GM23338 (cell line): ENCODE data around the gene KYAT1. TPM values are rescaled to one million over a fixed set of nuclear protein-coding genes. Genes with fewer than 3 reads are reported as not detected.

Source experiments
- ATAC-seq: fragments of 200-7000 bp; cut with Tn5 transposase; 3 replicates; pipeline ENCODE4 v1.9.1; 2020
- DNase-seq: peaks from one replicate; pipeline ENCODE4 v3.0.0-alpha.2; 2015; ENCODE audit warnings: low spot score
- H2AFZ ChIP-seq: fragments of 200-600 bp; sonication (generic); 2 replicates; pipeline ENCODE4 v1.8.0; 2016; ENCODE audit warnings: antibody characterized with exemption, mild to moderate bottlenecking, moderate library complexity
- H3F3A ChIP-seq: fragments of 200-600 bp; sonication (generic); replicated peaks from 2 replicates; pipeline ENCODE4 v1.8.0; 2017; ENCODE audit warnings: antibody characterized with exemption, mixed run types, low read depth
- H3K27ac ChIP-seq: fragments of 200-600 bp; sonication (generic); 2 replicates; pipeline ENCODE4 v1.6.1; 2016; ENCODE audit warnings: low read depth
- H3K27me3 ChIP-seq: fragments of 200-600 bp; sonication (generic); 2 replicates; pipeline ENCODE4 v1.8.0; 2016; ENCODE audit warnings: mild to moderate bottlenecking, mixed run types, moderate library complexity; ENCODE audit not compliant: insufficient read depth
- H3K36me3 ChIP-seq: fragments of 200-600 bp; sonication (generic); 2 replicates; pipeline ENCODE4 v1.8.0; 2016; ENCODE audit warnings: mild to moderate bottlenecking; ENCODE audit not compliant: insufficient read depth
- H3K4me1 ChIP-seq: fragments of 200-600 bp; sonication (generic); 2 replicates; pipeline ENCODE4 v1.8.0; 2016; ENCODE audit warnings: mild to moderate bottlenecking, moderate library complexity; ENCODE audit not compliant: insufficient read depth
- H3K4me2 ChIP-seq: fragments of 200-600 bp; sonication (generic); 2 replicates; pipeline ENCODE4 v1.7.1; 2017; ENCODE audit warnings: mixed run types
- H3K4me3 ChIP-seq: fragments of 200-600 bp; sonication (generic); 2 replicates; pipeline ENCODE4 v1.6.1; 2016; ENCODE audit warnings: mixed run types
- H3K79me2 ChIP-seq: fragments of 200-600 bp; sonication (generic); replicated peaks from 2 replicates; pipeline ENCODE4 v1.8.0; 2017; ENCODE audit warnings: mild to moderate bottlenecking; ENCODE audit not compliant: insufficient read depth
- H3K9me2 ChIP-seq: fragments of 200-600 bp; sonication (generic); 2 replicates; pipeline ENCODE4 v1.8.0; 2017; ENCODE audit not compliant: insufficient read depth
- H4K20me1 ChIP-seq: fragments of 200-600 bp; sonication (generic); replicated peaks from 2 replicates; pipeline ENCODE4 v1.8.0; 2017; ENCODE audit warnings: mild to moderate bottlenecking; ENCODE audit not compliant: insufficient read depth
- H3K27ac Mint-ChIP-seq: 2 replicates; pipeline ENCODE4 v1.8.0; 2020; ENCODE audit warnings: inconsistent platforms, mild to moderate bottlenecking, moderate library complexity, mixed read lengths
- H3K27me3 Mint-ChIP-seq: 3 replicates; pipeline ENCODE4 v1.8.0; 2022; ENCODE audit warnings: low read depth, mild to moderate bottlenecking, moderate library complexity, mixed read lengths, inconsistent platforms; ENCODE audit not compliant: insufficient read depth, poor library complexity
- H3K36me3 Mint-ChIP-seq: 3 replicates; pipeline ENCODE4 v1.8.0; 2021; ENCODE audit warnings: low read depth, mild to moderate bottlenecking, inconsistent platforms, moderate library complexity, mixed read lengths
- H3K4me1 Mint-ChIP-seq: 3 replicates; pipeline ENCODE4 v1.8.0; 2020; ENCODE audit warnings: mild to moderate bottlenecking, inconsistent platforms, mixed read lengths
- H3K4me3 Mint-ChIP-seq: 3 replicates; pipeline ENCODE4 v1.8.0; 2021; ENCODE audit warnings: moderate library complexity, mild to moderate bottlenecking, inconsistent platforms, mixed read lengths
- H3K9me3 Mint-ChIP-seq: 3 replicates; pipeline ENCODE4 v1.8.0; 2020; ENCODE audit warnings: moderate library complexity, mild to moderate bottlenecking, inconsistent platforms, mixed read lengths
- CREB1 ChIP-seq: fragments of 250-450 bp; sonication (Bioruptor Pico); IDR thresholded peaks from 2 replicates; pipeline ENCODE4 v1.5.0; 2020; ENCODE audit warnings: low read depth, mild to moderate bottlenecking, moderate library complexity
- EZH2 ChIP-seq: fragments of 200-600 bp; sonication (generic); IDR thresholded peaks from one replicate; pipeline ENCODE4 v1.8.0; 2017; ENCODE audit warnings: antibody characterized with exemption, mild to moderate bottlenecking, low read depth; ENCODE audit not compliant: unreplicated experiment
- EZH2phosphoT487 ChIP-seq: fragments of 200-600 bp; sonication (generic); IDR thresholded peaks from one replicate; pipeline ENCODE4 v1.8.1; 2018; ENCODE audit warnings: antibody characterized with exemption; ENCODE audit not compliant: unreplicated experiment
- JUNB ChIP-seq: IDR thresholded peaks from one replicate; pipeline ENCODE4 v1.6.1; 2016; ENCODE audit warnings: antibody characterized with exemption; ENCODE audit not compliant: unreplicated experiment
- NANOG ChIP-seq: IDR thresholded peaks from 2 replicates; pipeline ENCODE4 v1.6.1; 2016; ENCODE audit warnings: antibody characterized with exemption, borderline replicate concordance
- POLR2AphosphoS5 ChIP-seq: IDR thresholded peaks from 2 replicates; pipeline ENCODE4 v1.6.1; 2016; ENCODE audit warnings: antibody characterized with exemption, low read depth
- REST ChIP-seq: IDR thresholded peaks from one replicate; pipeline ENCODE4 v1.6.1; 2018; ENCODE audit warnings: antibody characterized with exemption; ENCODE audit not compliant: unreplicated experiment
- STAT1 ChIP-seq: IDR thresholded peaks from one replicate; pipeline ENCODE4 v1.6.1; 2016; ENCODE audit warnings: antibody characterized with exemption; ENCODE audit not compliant: unreplicated experiment
- ZNF114 ChIP-seq: fragments of 250-450 bp; sonication (Bioruptor Pico); IDR thresholded peaks from 2 replicates; pipeline ENCODE4 v1.5.0; 2020; ENCODE audit warnings: mild to moderate bottlenecking, moderate library complexity
- ZNF331 ChIP-seq: fragments of 250-450 bp; sonication (Bioruptor Pico); IDR thresholded peaks from 2 replicates; pipeline ENCODE4 v1.5.0; 2020; ENCODE audit warnings: low read depth, mild to moderate bottlenecking, moderate library complexity
- polyA plus RNA-seq: library from polyadenylated mRNA; unstranded; fragments of >200 nt; fragmentation: Nextera tagmentation; extraction: Ambion mirVana; gene quantifications from 2 replicates; pipeline ENCODE4 v1.2.1, GENCODE V29; 2016
- total RNA-seq: library from RNA; depleted of rRNA; stranded (reverse); fragments of >200 nt; shearing (Covaris generic); gene quantifications from 2 replicates; pipeline ENCODE4 v1.2.3, GENCODE V29; 2014
- TF ChIP-seq, protein P1 (sequence below): fragments of 250-450 bp; sonication (Bioruptor Pico); IDR thresholded peaks from 2 replicates; pipeline ENCODE4 v1.5.0; 2020; ENCODE audit warnings: mild to moderate bottlenecking, moderate library complexity
- TF ChIP-seq, protein P2 (sequence below): IDR thresholded peaks from 2 replicates; pipeline ENCODE4 v1.6.1; 2016; ENCODE audit warnings: antibody characterized with exemption

KYAT1 gene
- total and polyA plus RNA-seq, 2 experiments from 2014 or later = 26.1 to 34.0 TPM

DNA sequence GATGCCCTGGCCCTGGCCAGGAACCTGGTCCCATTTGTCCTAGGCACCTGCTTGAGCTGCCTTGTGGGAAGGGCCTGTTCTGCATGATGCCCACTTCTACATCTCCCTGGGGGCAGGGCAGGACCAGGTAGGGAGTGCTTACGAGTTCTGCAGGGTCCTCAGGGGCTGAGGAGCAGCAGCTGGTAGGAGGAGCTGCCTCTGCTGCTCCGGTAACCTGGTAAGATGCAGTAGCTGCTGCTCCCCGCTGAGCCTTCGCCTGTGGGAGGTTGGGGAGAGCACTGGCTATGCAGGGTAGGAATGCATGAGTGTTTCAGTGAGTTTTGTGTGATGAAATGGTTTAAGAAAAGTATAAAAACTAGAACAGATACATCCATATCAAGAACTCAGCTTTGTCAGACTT lies 13.8 kb upstream of the KYAT1 start:
- Mint-ChIP-seq H3K4me1 (peaks cover 44% of the 10 kb centered on the region), H3K36me3 (peaks cover 54% of the 10 kb centered on the region), H3K9me3 (no peaks in the 10 kb centered on the region), H3K4me3 (no peak overlapping the region), H3K27ac (peak overlapping the region; percentile 15; the same call in 1 of the 2 replicates), H3K27me3 (peaks cover 4% of the 10 kb centered on the region)
- peaks cover 36% of the 10 kb centered on the region for H4K20me1 ChIP-seq
- peaks cover 11% of the 10 kb centered on the region; the same call in 1 of the 2 replicates for H3K4me1 ChIP-seq
- no peak overlapping the region for H3K4me3 ChIP-seq
- no peaks in the 10 kb centered on the region for H3K9me2 ChIP-seq
- no peak overlapping the region for H3K4me2 ChIP-seq
- peaks cover 11% of the 10 kb centered on the region for H3K36me3 ChIP-seq
- ATAC-seq (peak; percentile 90), DNase-seq (peak; percentile 54)
- H3K27me3 ChIP-seq = no peaks in the 10 kb centered on the region
- H2AFZ ChIP-seq = no peak overlapping the region
- no peak for TF ChIP-seq NANOG
- H3F3A ChIP-seq = 0 out of 2 replicates have a peak, but pooled peaks cover 3% of the 10 kb centered on the region
- H3K27ac ChIP-seq = no peak overlapping the region; the same call in 1 of the 2 replicates
- H3K79me2 ChIP-seq = peaks cover 70% of the 10 kb centered on the region

DNA sequence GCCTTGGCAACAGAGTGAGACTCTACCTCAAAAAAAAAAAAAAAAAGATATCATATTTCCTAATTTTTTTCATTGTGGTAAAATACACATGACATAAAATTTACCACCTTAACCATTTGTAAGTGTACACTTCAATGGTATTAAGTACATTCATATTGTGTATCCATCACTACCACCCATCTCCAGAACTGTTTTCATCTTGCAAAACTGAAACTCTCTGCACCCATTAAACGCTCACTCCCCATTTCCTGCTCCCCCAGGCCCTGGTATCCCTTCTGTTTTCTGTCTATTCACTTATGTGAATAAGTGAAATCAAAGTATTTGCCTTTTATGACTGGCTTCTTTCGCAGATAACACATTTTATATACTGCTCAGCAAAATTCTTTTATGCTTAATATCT lies 13.0 kb upstream of the KYAT1 start:
- DNase-seq (no peak), ATAC-seq (no peak)
- Histone ChIP-seq H3K9me2 (no peaks in the 10 kb centered on the region), H3K4me3 (no peak overlapping the region), H3F3A (0 out of 2 replicates have a peak, but pooled peaks cover 3% of the 10 kb centered on the region), H3K4me2 (no peak overlapping the region), H3K36me3 (peaks cover 11% of the 10 kb centered on the region), H2AFZ (no peak overlapping the region), H3K79me2 (peaks cover 75% of the 10 kb centered on the region), H3K4me1 (peaks cover 11% of the 10 kb centered on the region; the same call in 1 of the 2 replicates), H3K27ac (peak overlapping the region; percentile 32; the same call in 1 of the 2 replicates), H4K20me1 (peaks cover 32% of the 10 kb centered on the region), H3K27me3 (no peaks in the 10 kb centered on the region)
- Mint-ChIP-seq H3K27ac (no peak overlapping the region), H3K4me1 (peaks cover 50% of the 10 kb centered on the region), H3K36me3 (peaks cover 62% of the 10 kb centered on the region), H3K9me3 (no peaks in the 10 kb centered on the region), H3K27me3 (peaks cover 4% of the 10 kb centered on the region), H3K4me3 (no peak overlapping the region)
- TF ChIP-seq STAT1 (no peak), JUNB (no peak), ZNF114 (CRISPR knock-in tag) (no peak), ZNF331 (CRISPR knock-in tag) (no peak), EZH2phosphoT487 (no peak), POLR2AphosphoS5 (no peak), REST (no peak), CREB1 (CRISPR knock-in tag) (no peak), EZH2 (no peak)
- TF ChIP-seq, protein P1, sequence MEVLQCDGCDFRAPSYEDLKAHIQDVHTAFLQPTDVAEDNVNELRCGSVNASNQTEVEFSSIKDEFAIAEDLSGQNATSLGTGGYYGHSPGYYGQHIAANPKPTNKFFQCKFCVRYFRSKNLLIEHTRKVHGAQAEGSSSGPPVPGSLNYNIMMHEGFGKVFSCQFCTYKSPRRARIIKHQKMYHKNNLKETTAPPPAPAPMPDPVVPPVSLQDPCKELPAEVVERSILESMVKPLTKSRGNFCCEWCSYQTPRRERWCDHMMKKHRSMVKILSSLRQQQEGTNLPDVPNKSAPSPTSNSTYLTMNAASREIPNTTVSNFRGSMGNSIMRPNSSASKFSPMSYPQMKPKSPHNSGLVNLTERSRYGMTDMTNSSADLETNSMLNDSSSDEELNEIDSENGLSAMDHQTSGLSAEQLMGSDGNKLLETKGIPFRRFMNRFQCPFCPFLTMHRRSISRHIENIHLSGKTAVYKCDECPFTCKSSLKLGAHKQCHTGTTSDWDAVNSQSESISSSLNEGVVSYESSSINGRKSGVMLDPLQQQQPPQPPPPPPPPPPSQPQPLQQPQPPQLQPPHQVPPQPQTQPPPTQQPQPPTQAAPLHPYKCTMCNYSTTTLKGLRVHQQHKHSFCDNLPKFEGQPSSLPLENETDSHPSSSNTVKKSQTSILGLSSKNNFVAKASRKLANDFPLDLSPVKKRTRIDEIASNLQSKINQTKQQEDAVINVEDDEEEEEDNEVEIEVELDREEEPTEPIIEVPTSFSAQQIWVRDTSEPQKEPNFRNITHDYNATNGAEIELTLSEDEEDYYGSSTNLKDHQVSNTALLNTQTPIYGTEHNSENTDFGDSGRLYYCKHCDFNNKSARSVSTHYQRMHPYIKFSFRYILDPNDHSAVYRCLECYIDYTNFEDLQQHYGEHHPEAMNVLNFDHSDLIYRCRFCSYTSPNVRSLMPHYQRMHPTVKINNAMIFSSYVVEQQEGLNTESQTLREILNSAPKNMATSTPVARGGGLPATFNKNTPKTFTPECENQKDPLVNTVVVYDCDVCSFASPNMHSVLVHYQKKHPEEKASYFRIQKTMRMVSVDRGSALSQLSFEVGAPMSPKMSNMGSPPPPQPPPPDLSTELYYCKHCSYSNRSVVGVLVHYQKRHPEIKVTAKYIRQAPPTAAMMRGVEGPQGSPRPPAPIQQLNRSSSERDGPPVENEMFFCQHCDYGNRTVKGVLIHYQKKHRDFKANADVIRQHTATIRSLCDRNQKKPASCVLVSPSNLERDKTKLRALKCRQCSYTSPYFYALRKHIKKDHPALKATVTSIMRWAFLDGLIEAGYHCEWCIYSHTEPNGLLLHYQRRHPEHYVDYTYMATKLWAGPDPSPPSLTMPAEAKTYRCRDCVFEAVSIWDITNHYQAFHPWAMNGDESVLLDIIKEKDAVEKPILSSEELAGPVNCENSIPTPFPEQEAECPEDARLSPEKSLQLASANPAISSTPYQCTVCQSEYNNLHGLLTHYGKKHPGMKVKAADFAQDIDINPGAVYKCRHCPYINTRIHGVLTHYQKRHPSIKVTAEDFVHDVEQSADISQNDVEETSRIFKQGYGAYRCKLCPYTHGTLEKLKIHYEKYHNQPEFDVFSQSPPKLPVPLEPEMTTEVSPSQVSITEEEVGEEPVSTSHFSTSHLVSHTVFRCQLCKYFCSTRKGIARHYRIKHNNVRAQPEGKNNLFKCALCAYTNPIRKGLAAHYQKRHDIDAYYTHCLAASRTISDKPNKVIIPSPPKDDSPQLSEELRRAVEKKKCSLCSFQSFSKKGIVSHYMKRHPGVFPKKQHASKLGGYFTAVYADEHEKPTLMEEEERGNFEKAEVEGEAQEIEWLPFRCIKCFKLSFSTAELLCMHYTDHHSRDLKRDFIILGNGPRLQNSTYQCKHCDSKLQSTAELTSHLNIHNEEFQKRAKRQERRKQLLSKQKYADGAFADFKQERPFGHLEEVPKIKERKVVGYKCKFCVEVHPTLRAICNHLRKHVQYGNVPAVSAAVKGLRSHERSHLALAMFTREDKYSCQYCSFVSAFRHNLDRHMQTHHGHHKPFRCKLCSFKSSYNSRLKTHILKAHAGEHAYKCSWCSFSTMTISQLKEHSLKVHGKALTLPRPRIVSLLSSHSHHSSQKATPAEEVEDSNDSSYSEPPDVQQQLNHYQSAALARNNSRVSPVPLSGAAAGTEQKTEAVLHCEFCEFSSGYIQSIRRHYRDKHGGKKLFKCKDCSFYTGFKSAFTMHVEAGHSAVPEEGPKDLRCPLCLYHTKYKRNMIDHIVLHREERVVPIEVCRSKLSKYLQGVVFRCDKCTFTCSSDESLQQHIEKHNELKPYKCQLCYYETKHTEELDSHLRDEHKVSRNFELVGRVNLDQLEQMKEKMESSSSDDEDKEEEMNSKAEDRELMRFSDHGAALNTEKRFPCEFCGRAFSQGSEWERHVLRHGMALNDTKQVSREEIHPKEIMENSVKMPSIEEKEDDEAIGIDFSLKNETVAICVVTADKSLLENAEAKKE (CRISPR knock-in tag) = no peak
- TF ChIP-seq, protein P2, sequence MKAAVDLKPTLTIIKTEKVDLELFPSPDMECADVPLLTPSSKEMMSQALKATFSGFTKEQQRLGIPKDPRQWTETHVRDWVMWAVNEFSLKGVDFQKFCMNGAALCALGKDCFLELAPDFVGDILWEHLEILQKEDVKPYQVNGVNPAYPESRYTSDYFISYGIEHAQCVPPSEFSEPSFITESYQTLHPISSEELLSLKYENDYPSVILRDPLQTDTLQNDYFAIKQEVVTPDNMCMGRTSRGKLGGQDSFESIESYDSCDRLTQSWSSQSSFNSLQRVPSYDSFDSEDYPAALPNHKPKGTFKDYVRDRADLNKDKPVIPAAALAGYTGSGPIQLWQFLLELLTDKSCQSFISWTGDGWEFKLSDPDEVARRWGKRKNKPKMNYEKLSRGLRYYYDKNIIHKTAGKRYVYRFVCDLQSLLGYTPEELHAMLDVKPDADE = no peak
